H9 (cell line): ENCODE data around the gene CCR3. TPM values are rescaled to one million over a fixed set of nuclear protein-coding genes. Genes with fewer than 3 reads are reported as not detected.

ENCODE experiments used
- DNase-seq: peaks from one replicate; pipeline ENCODE4 v3.0.0-alpha.2; 2017
- H2AFZ ChIP-seq: one replicate; pipeline ENCODE4 v1.6.1; 2013; ENCODE audit warnings: mild to moderate bottlenecking, low read length, control low read depth, moderate library complexity
- H2AK5ac ChIP-seq: 2 replicates; pipeline ENCODE4 v1.6.1; 2013; ENCODE audit warnings: low read length, control low read depth, mixed read lengths; ENCODE audit not compliant: insufficient read length
- H2BK120ac ChIP-seq: one replicate; pipeline ENCODE4 v1.6.1; 2013; ENCODE audit warnings: low read depth, mild to moderate bottlenecking, low read length, control low read depth, inconsistent platforms; ENCODE audit not compliant: poor library complexity, severe bottlenecking
- H2BK12ac ChIP-seq: 2 replicates; pipeline ENCODE4 v1.6.1; 2013; ENCODE audit warnings: low read length, control low read depth, mixed read lengths, low read depth; ENCODE audit not compliant: insufficient read length
- H2BK15ac ChIP-seq: 2 replicates; pipeline ENCODE4 v1.6.1; 2013; ENCODE audit warnings: low read depth, low read length, control low read depth
- H2BK20ac ChIP-seq: one replicate; pipeline ENCODE4 v1.6.1; 2013; ENCODE audit warnings: low read depth, mild to moderate bottlenecking, low read length, control low read depth, inconsistent platforms; ENCODE audit not compliant: poor library complexity, severe bottlenecking
- H2BK5ac ChIP-seq: 2 replicates; pipeline ENCODE4 v1.6.1; 2013; ENCODE audit warnings: low read length, control low read depth, mixed read lengths; ENCODE audit not compliant: insufficient read length
- H3K14ac ChIP-seq: 2 replicates; pipeline ENCODE4 v1.6.1; 2013; ENCODE audit warnings: low read length, control low read depth; ENCODE audit not compliant: insufficient read depth
- H3K18ac ChIP-seq: 2 replicates; pipeline ENCODE4 v1.6.1; 2013; ENCODE audit warnings: low read depth, mild to moderate bottlenecking, mixed read lengths, low read length, control low read depth; ENCODE audit not compliant: insufficient read length
- H3K23ac ChIP-seq: 2 replicates; pipeline ENCODE4 v1.6.1; 2013; ENCODE audit warnings: low read length, control low read depth, mixed read lengths, low read depth; ENCODE audit not compliant: insufficient read length
- H3K23me2 ChIP-seq: 2 replicates; pipeline ENCODE4 v1.6.1; 2013; ENCODE audit warnings: low read depth, mild to moderate bottlenecking, mixed read lengths, low read length, control low read depth; ENCODE audit not compliant: insufficient read length, poor library complexity, severe bottlenecking
- H3K27ac ChIP-seq: 2 replicates; pipeline ENCODE4 v1.5.1; 2013; ENCODE audit warnings: low read length, control low read depth, mixed read lengths, low read depth; ENCODE audit not compliant: insufficient read length
- H3K27me3 ChIP-seq: 2 replicates; pipeline ENCODE4 v1.6.1; 2013; ENCODE audit warnings: low read length, control low read depth, inconsistent platforms; ENCODE audit not compliant: insufficient read depth
- H3K4ac ChIP-seq: 2 replicates; pipeline ENCODE4 v1.6.1; 2013; ENCODE audit warnings: low read depth, mild to moderate bottlenecking, control low read depth, inconsistent platforms, low read length, moderate library complexity
- H3K4me1 ChIP-seq: 2 replicates; pipeline ENCODE4 v1.6.1; 2013; ENCODE audit warnings: low read length, control low read depth, inconsistent platforms; ENCODE audit not compliant: insufficient read depth
- H3K4me2 ChIP-seq: 2 replicates; pipeline ENCODE4 v1.6.1; 2013; ENCODE audit warnings: low read length, control low read depth, mixed read lengths; ENCODE audit not compliant: insufficient read length, insufficient read depth
- H3K56ac ChIP-seq: 2 replicates; pipeline ENCODE4 v1.6.1; 2013; ENCODE audit warnings: low read depth, mild to moderate bottlenecking, mixed read lengths, low read length, control low read depth; ENCODE audit not compliant: insufficient read length
- H3K79me1 ChIP-seq: 2 replicates; pipeline ENCODE4 v1.6.1; 2013; ENCODE audit warnings: low read depth, mild to moderate bottlenecking, moderate library complexity, low read length, control low read depth, inconsistent platforms; ENCODE audit not compliant: insufficient read depth, poor library complexity, severe bottlenecking
- H3K79me2 ChIP-seq: 2 replicates; pipeline ENCODE4 v1.6.1; 2013; ENCODE audit warnings: low read length, control low read depth, inconsistent platforms; ENCODE audit not compliant: insufficient read depth
- H3K9ac ChIP-seq: 2 replicates; pipeline ENCODE4 v1.6.1; 2013; ENCODE audit warnings: low read length, control low read depth, mixed read lengths; ENCODE audit not compliant: insufficient read length; ENCODE audit errors: extremely low read depth
- H3K9me3 ChIP-seq: one replicate; pipeline ENCODE4 v1.6.1; 2013; ENCODE audit warnings: low read depth, low read length, inconsistent platforms; ENCODE audit not compliant: control insufficient read depth
- H3T11ph ChIP-seq: one replicate; pipeline ENCODE4 v1.6.1; 2013; ENCODE audit warnings: mild to moderate bottlenecking, low read length, control low read depth, inconsistent platforms
- H4K20me1 ChIP-seq: one replicate; pipeline ENCODE4 v1.6.1; 2013; ENCODE audit not compliant: control insufficient read depth, insufficient read length, insufficient read depth
- H4K5ac ChIP-seq: 2 replicates; pipeline ENCODE4 v1.6.1; 2013; ENCODE audit warnings: low read depth, mild to moderate bottlenecking, mixed read lengths, low read length, control low read depth; ENCODE audit not compliant: insufficient read length
- H4K8ac ChIP-seq: replicated peaks from 2 replicates; pipeline ENCODE4 v1.6.1; 2013; ENCODE audit warnings: low read length, control low read depth, mixed read lengths, low read depth; ENCODE audit not compliant: insufficient read length
- H4K91ac ChIP-seq: 2 replicates; pipeline ENCODE4 v1.6.1; 2013; ENCODE audit warnings: low read depth, mild to moderate bottlenecking, moderate library complexity, mixed read lengths, low read length, control low read depth; ENCODE audit not compliant: insufficient read length
- H3K27ac Mint-ChIP-seq, 3 experiments: 2 replicates in 2 of 3; 3 replicates in 1 of 3; pipeline ENCODE4 v1.8.0; 2020 to 2021; ENCODE audit warnings: mixed read lengths in 3 of 3, mild to moderate bottlenecking in 1 of 3, moderate library complexity in 1 of 3
- H3K27me3 Mint-ChIP-seq: 2 replicates; pipeline ENCODE4 v1.8.0; 2021; ENCODE audit warnings: low read depth, mild to moderate bottlenecking, moderate library complexity, mixed read lengths
- H3K36me3 Mint-ChIP-seq, 3 experiments: 2 replicates in 2 of 3; 3 replicates in 1 of 3; pipeline ENCODE4 v1.8.0; 2020 to 2021; ENCODE audit warnings: low read depth in 3 of 3, mixed read lengths in 3 of 3; ENCODE audit not compliant: insufficient read depth in 1 of 3
- H3K4me1 Mint-ChIP-seq, 2 experiments: 2 replicates each; pipeline ENCODE4 v1.8.0; 2020; ENCODE audit warnings: mixed read lengths in 2 of 2
- H3K4me3 Mint-ChIP-seq, 2 experiments: 2 replicates in 1 of 2; 3 replicates in 1 of 2; pipeline ENCODE4 v1.8.0; 2020 to 2021; ENCODE audit warnings: mild to moderate bottlenecking in 2 of 2, mixed read lengths in 2 of 2, moderate library complexity in 1 of 2
- H3K9me3 Mint-ChIP-seq, 2 experiments: 2 replicates in 1 of 2; 3 replicates in 1 of 2; pipeline ENCODE4 v1.8.0; 2020; ENCODE audit warnings: mild to moderate bottlenecking in 2 of 2, mixed read lengths in 2 of 2, moderate library complexity in 1 of 2
- WGBS: extraction: QIAGEN DNeasy Blood & Tissue Kit; methylation state at CpG from one replicate; pipeline ENCODE4 v1.1.7; 2013; ENCODE audit warnings: missing lambda C conversion rate, low lambda C conversion rate, mixed read lengths; ENCODE audit not compliant: insufficient read length; ENCODE audit errors: extremely low coverage; 5-methylcytosine and 5-hydroxymethylcytosine counted together
- total RNA-seq: library from RNA; stranded (reverse); gene quantifications from 2 replicates; pipeline ENCODE4 v1.2.1, GENCODE V29; 2021
- TF ChIP-seq, protein P1 (sequence below): fragments of 200-600 bp; sonication (generic); conservative IDR thresholded peaks from 3 replicates; pipeline ENCODE4 v1.8.0; 2021; ENCODE audit warnings: antibody characterized with exemption, mild to moderate bottlenecking

The CCR3 gene
- total RNA-seq, 1 experiment from 2014 or later = not detected

- Histone ChIP-seq H3K27me3 (no peaks in the 10 kb centered on the region), H4K5ac (no peak overlapping the region), H2AFZ (no peak overlapping the region), H4K91ac (no peak overlapping the region), H3K23ac (no peak overlapping the region), H3K23me2 (no peaks in the 10 kb centered on the region), H3K4me1 (no peaks in the 10 kb centered on the region), H3K56ac (no peak overlapping the region), H2AK5ac (no peak overlapping the region), H2BK15ac (no peak overlapping the region), H4K8ac (no peak overlapping the region), H2BK12ac (no peak overlapping the region), H3K79me1 (no peaks in the 10 kb centered on the region), H3K79me2 (no peaks in the 10 kb centered on the region), H3K9ac (no peak overlapping the region), H3K18ac (no peak overlapping the region), H3K9me3 (no peaks in the 10 kb centered on the region), H3K4me2 (no peak overlapping the region), H3K27ac (no peak overlapping the region), H3K14ac (no peak overlapping the region), H3K4ac (no peak overlapping the region), H2BK120ac (no peak overlapping the region), H2BK5ac (no peak overlapping the region), H4K20me1 (no peaks in the 10 kb centered on the region), H3T11ph (no peak overlapping the region), H2BK20ac (no peak overlapping the region)
- H3K9me3 Mint-ChIP-seq = peaks cover 10% of the 10 kb centered on the region in 2 experiments; a peak in 4 of 5 replicates
- peaks cover 5% of the 10 kb centered on the region; the same call in 1 of the 2 replicates for H3K27me3 Mint-ChIP-seq
- no peak overlapping the region for H3K4me3 Mint-ChIP-seq
- TF ChIP-seq, protein P1, sequence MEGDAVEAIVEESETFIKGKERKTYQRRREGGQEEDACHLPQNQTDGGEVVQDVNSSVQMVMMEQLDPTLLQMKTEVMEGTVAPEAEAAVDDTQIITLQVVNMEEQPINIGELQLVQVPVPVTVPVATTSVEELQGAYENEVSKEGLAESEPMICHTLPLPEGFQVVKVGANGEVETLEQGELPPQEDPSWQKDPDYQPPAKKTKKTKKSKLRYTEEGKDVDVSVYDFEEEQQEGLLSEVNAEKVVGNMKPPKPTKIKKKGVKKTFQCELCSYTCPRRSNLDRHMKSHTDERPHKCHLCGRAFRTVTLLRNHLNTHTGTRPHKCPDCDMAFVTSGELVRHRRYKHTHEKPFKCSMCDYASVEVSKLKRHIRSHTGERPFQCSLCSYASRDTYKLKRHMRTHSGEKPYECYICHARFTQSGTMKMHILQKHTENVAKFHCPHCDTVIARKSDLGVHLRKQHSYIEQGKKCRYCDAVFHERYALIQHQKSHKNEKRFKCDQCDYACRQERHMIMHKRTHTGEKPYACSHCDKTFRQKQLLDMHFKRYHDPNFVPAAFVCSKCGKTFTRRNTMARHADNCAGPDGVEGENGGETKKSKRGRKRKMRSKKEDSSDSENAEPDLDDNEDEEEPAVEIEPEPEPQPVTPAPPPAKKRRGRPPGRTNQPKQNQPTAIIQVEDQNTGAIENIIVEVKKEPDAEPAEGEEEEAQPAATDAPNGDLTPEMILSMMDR = no peak
- H3K4me1 Mint-ChIP-seq = no peaks in the 10 kb centered on the region
- H3K36me3 Mint-ChIP-seq = 0 out of 7 replicates have a peak, but pooled peaks cover 0 to 4% (median 0%) of the 10 kb centered on the region in 3 experiments
- no peak for DNase-seq
- no CpG with 5 or more reads among the region's 7 CpGs for WGBS
- H3K27ac Mint-ChIP-seq = no peak overlapping the region; a peak in 1 of 7 replicates
Observed at GRCh38 chr3:46222435-46223161, 19.7 kb upstream of the CCR3 start.
